ENCODE results near the gene PEAK3.

PEAK3 gene

DNA sequence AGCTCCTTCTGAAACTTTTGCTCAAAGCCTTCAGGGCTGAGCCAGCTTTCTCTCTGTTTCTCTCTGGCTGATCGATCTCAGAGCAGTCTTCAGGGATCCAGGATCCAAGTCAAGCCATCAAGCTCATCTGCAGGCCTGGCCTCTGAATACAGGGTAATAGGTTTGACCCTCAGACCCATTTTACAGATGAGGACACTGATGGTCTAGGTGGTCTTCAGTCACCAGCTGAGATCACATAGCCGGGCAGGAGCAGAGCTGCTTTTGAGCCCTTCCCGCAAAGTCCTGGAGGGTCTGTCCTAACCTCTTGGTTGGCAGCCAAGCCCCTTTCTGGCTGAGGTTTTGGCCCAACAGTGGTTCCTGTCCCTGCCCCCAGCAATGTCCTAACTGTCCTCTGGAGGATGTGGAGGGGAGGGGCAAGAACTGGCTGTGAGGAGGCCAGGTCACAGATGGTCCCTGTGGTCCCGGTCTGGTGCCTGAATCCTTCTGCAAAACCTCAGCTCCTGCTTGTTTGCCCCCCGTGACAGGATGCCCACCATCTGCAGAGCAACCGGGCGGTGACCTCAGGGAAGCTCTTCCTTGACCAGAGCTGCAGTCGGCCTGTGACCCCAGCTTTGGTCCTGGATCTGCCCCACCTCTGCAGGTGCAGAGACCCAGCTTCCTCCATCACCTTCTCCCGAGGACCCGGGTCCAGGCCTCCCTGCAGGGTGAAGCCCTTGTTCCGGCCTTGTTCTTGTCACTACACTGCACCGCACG lies 5.8 kb upstream of the PEAK3 start:
- Histone ChIP-seq H3K4me1 (ENCODE audit: control insufficient read depth, insufficient read depth, low read depth, low read length) (peaks cover 21% of the 10 kb centered on the region), H3K27me3 (ENCODE audit: control insufficient read depth in 1 of 2, insufficient read depth in 1 of 2, low read length in 2 of 2) (peaks cover 55 to 57% of the 10 kb centered on the region in 2 experiments), H3K23ac (ENCODE audit: low read length in 2 of 2) (no peak overlapping the region), H3K4me2 (ENCODE audit: low read length, poor library complexity, severe bottlenecking) (no peak overlapping the region), H3K79me1 (replicated peaks; ENCODE audit: low read length, poor library complexity, severe bottlenecking) (no peaks in the 10 kb centered on the region), H3K14ac (ENCODE audit: low read length in 2 of 2) (no peak overlapping the region), H2BK120ac (ENCODE audit: low read depth, low read length) (no peak overlapping the region), H2BK15ac (ENCODE audit: low read depth, poor library complexity, severe bottlenecking) (no peak overlapping the region), H3K18ac (ENCODE audit: low read depth in 1 of 2, low read length in 2 of 2) (no peak overlapping the region), H2AK5ac (ENCODE audit: low read length, severe bottlenecking) (no peak overlapping the region), H2BK5ac (ENCODE audit: low read depth, low read length, poor library complexity, severe bottlenecking) (no peak overlapping the region), H3K27ac (ENCODE audit: low read length, poor library complexity, severe bottlenecking) (no peak overlapping the region), H3K36me3 (ENCODE audit: control insufficient read depth in 1 of 2, insufficient read depth in 2 of 2, low read depth in 1 of 2, low read length in 2 of 2) (no peaks in the 10 kb centered on the region), H3K9me3 (ENCODE audit: control insufficient read depth, low read length) (no peaks in the 10 kb centered on the region), H2BK12ac (ENCODE audit: low read length in 2 of 2) (no peak overlapping the region), H4K91ac (ENCODE audit: low read length) (no peak overlapping the region), H2AFZ (ENCODE audit: low read depth, low read length) (no peak overlapping the region), H3K9ac (ENCODE audit: low read length) (no peak overlapping the region), H3K4ac (ENCODE audit: low read depth in 1 of 2, low read length in 2 of 2) (no peak overlapping the region), H4K8ac (ENCODE audit: low read length) (no peak overlapping the region), H3K4me3 (ENCODE audit: insufficient read depth in 1 of 2, low read depth in 1 of 2, low read length in 2 of 2) (no peak overlapping the region)
- 89% methylated on average over 13 of the region's 13 CpGs for WGBS
- DNase-seq: no peak

DNA sequence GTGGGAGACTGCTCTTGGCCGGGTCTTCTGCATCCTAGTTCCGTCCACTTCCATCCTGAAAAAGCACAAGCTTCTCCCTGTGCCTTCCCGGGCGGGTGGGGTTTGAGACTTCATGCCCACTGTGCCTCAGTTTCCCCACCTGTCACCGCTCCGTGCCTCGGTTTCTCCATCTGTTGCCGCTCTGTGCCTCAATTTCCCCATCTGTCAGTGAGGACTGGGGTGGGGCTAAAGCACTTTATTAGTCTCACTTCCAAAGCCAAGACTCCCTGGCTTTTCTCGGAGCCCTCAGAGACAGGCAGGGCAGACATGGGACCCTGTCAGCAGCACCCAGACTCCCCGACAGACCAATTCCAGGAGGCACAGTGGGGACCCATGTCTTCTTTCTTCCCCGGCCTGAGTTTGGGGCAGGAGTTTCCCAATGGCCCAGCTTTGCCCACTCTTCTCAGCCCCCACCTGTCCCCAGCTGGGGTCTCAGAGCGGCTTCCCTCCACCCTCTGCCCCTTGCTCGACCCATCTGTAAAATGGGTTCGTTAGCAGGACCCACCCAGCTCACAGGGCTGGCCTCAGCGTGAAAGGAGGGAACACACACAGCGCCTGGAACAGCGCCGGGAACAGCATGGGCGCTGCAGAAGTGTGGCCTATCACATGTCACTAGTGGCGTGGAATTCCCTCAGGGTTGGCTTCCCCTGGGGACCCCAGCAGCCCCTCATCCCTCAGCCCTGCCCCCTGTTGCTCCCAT lies 4.6 kb upstream of the PEAK3 start:
- Histone ChIP-seq H3K18ac (ENCODE audit: low read depth in 1 of 2, low read length in 2 of 2) (no peak overlapping the region), H2BK5ac (ENCODE audit: low read depth, low read length, poor library complexity, severe bottlenecking) (no peak overlapping the region), H2BK120ac (ENCODE audit: low read depth, low read length) (no peak overlapping the region), H3K4me3 (ENCODE audit: insufficient read depth in 1 of 2, low read depth in 1 of 2, low read length in 2 of 2) (no peak overlapping the region), H2AK5ac (ENCODE audit: low read length, severe bottlenecking) (no peak overlapping the region), H3K23ac (ENCODE audit: low read length in 2 of 2) (no peak overlapping the region), H3K14ac (ENCODE audit: low read length in 2 of 2) (no peak overlapping the region), H3K4me1 (ENCODE audit: control insufficient read depth, insufficient read depth, low read depth, low read length) (peaks cover 29% of the 10 kb centered on the region), H3K9ac (ENCODE audit: low read length) (no peak overlapping the region), H3K9me3 (ENCODE audit: control insufficient read depth, low read length) (no peaks in the 10 kb centered on the region), H2AFZ (ENCODE audit: low read depth, low read length) (no peak overlapping the region), H3K4ac (ENCODE audit: low read depth in 1 of 2, low read length in 2 of 2) (no peak overlapping the region), H4K91ac (ENCODE audit: low read length) (no peak overlapping the region), H3K36me3 (ENCODE audit: control insufficient read depth in 1 of 2, insufficient read depth in 2 of 2, low read depth in 1 of 2, low read length in 2 of 2) (no peaks in the 10 kb centered on the region), H3K4me2 (ENCODE audit: low read length, poor library complexity, severe bottlenecking) (no peak overlapping the region), H4K8ac (ENCODE audit: low read length) (no peak overlapping the region), H2BK15ac (ENCODE audit: low read depth, poor library complexity, severe bottlenecking) (no peak overlapping the region), H3K79me1 (replicated peaks; ENCODE audit: low read length, poor library complexity, severe bottlenecking) (no peaks in the 10 kb centered on the region), H3K27me3 (ENCODE audit: control insufficient read depth in 1 of 2, insufficient read depth in 1 of 2, low read length in 2 of 2) (peaks cover 47% of the 10 kb centered on the region in 2 experiments), H3K27ac (ENCODE audit: low read length, poor library complexity, severe bottlenecking) (no peak overlapping the region), H2BK12ac (ENCODE audit: low read length in 2 of 2) (no peak overlapping the region)
- DNase-seq: no peak
- WGBS: 88% methylated on average over 20 of the region's 20 CpGs

DNA sequence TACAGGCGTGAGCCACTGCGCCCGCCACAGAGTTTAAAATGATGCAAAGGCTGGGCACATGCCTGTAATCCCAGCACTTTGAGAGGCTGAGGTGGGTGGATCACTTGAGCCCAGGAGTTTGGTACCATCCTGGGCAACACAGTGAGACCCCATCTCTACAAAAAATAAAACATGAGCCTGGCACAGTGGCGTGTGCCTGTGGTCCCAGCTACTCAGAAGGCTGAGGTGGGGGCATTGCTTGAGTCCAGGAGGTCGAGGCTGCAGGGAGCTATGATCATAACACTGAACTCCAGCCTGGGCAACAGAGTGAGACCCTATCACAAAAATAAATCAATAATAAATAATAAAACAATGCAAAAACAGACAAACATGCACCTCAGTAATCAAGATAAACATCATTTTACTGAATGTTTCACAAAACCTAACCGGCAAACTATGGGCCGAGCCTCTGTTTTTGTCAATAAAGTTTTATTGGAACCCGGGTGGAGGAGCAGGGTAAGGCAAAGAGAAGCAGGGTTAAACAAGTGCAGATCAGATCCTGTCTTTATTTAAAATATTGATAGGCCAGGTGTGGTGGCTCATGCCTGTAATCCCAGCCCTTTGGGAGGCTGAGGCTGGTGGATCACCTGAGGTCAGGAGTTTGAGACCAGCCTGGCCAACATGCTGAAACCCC lies 2.0 kb upstream of the PEAK3 start:
- DNase-seq: no peak
- H3K9ac ChIP-seq (ENCODE audit: low read length): no peak overlapping the region
- 96% methylated on average over 8 of the region's 8 CpGs for WGBS

GRCh38 chr19:2282862-2283237 lies 875 bp upstream of the PEAK3 start:
- H3K18ac ChIP-seq (ENCODE audit: low read depth in 1 of 2, low read length in 2 of 2): no peak overlapping the region
- peaks cover 0 to 8% of the 10 kb centered on the region in 2 experiments for H3K36me3 ChIP-seq (ENCODE audit: control insufficient read depth in 1 of 2, insufficient read depth in 2 of 2, low read depth in 1 of 2, low read length in 2 of 2)
- no peak overlapping the region for H2AFZ ChIP-seq (ENCODE audit: low read depth, low read length)
- no peaks in the 10 kb centered on the region for H3K9me3 ChIP-seq (ENCODE audit: control insufficient read depth, low read length)
- H2AK5ac ChIP-seq (ENCODE audit: low read length, severe bottlenecking): no peak overlapping the region
- DNase-seq: no peak
- peaks cover 26% of the 10 kb centered on the region for H3K4me1 ChIP-seq (ENCODE audit: control insufficient read depth, insufficient read depth, low read depth, low read length)
- H2BK12ac ChIP-seq (ENCODE audit: low read length in 2 of 2): no peak overlapping the region
- no peak overlapping the region for H3K14ac ChIP-seq (ENCODE audit: low read length in 2 of 2)
- H3K23ac ChIP-seq (ENCODE audit: low read length in 2 of 2): no peak overlapping the region
- H3K4me3 ChIP-seq (ENCODE audit: insufficient read depth in 1 of 2, low read depth in 1 of 2, low read length in 2 of 2): no peak overlapping the region
- peak overlapping the region; percentile 29 for H2BK120ac ChIP-seq (ENCODE audit: low read depth, low read length)
- H3K4me2 ChIP-seq (ENCODE audit: low read length, poor library complexity, severe bottlenecking): no peak overlapping the region
- H3K79me1 ChIP-seq (replicated peaks; ENCODE audit: low read length, poor library complexity, severe bottlenecking): peaks cover 10% of the 10 kb centered on the region
- H4K8ac ChIP-seq (ENCODE audit: low read length): peak overlapping the region; percentile 41
- 79% methylated on average over 11 of the region's 11 CpGs for WGBS
- peak overlapping the region; percentile 29 for H3K9ac ChIP-seq (ENCODE audit: low read length)
- no peak overlapping the region for H4K91ac ChIP-seq (ENCODE audit: low read length)
- H2BK5ac ChIP-seq (ENCODE audit: low read depth, low read length, poor library complexity, severe bottlenecking): no peak overlapping the region
- H3K27me3 ChIP-seq (ENCODE audit: control insufficient read depth in 1 of 2, insufficient read depth in 1 of 2, low read length in 2 of 2): peaks cover 16 to 21% of the 10 kb centered on the region in 2 experiments
- H3K27ac ChIP-seq (ENCODE audit: low read length, poor library complexity, severe bottlenecking): no peak overlapping the region
- H2BK15ac ChIP-seq (ENCODE audit: low read depth, poor library complexity, severe bottlenecking): peak overlapping the region; percentile 91
- H3K4ac ChIP-seq (ENCODE audit: low read depth in 1 of 2, low read length in 2 of 2): no peak overlapping the region

More for the DNA sequence above, 2.0 kb upstream of the PEAK3 start:
- Histone ChIP-seq H2BK120ac (ENCODE audit: low read depth, low read length) (no peak overlapping the region), H3K79me1 (replicated peaks; ENCODE audit: low read length, poor library complexity, severe bottlenecking) (peaks cover 3% of the 10 kb centered on the region), H3K14ac (ENCODE audit: low read length in 2 of 2) (no peak overlapping the region), H4K8ac (ENCODE audit: low read length) (no peak overlapping the region), H2BK15ac (ENCODE audit: low read depth, poor library complexity, severe bottlenecking) (no peak overlapping the region), H3K27me3 (ENCODE audit: control insufficient read depth in 1 of 2, insufficient read depth in 1 of 2, low read length in 2 of 2) (peaks cover 23 to 32% of the 10 kb centered on the region in 2 experiments), H3K27ac (ENCODE audit: low read length, poor library complexity, severe bottlenecking) (no peak overlapping the region), H3K4me2 (ENCODE audit: low read length, poor library complexity, severe bottlenecking) (no peak overlapping the region), H2BK12ac (ENCODE audit: low read length in 2 of 2) (no peak overlapping the region), H3K4me3 (ENCODE audit: insufficient read depth in 1 of 2, low read depth in 1 of 2, low read length in 2 of 2) (no peak overlapping the region), H3K4ac (ENCODE audit: low read depth in 1 of 2, low read length in 2 of 2) (no peak overlapping the region), H2AFZ (ENCODE audit: low read depth, low read length) (no peak overlapping the region), H3K9me3 (ENCODE audit: control insufficient read depth, low read length) (no peaks in the 10 kb centered on the region), H4K91ac (ENCODE audit: low read length) (no peak overlapping the region), H2BK5ac (ENCODE audit: low read depth, low read length, poor library complexity, severe bottlenecking) (no peak overlapping the region), H3K4me1 (ENCODE audit: control insufficient read depth, insufficient read depth, low read depth, low read length) (peaks cover 20% of the 10 kb centered on the region), H3K23ac (ENCODE audit: low read length in 2 of 2) (no peak overlapping the region), H3K36me3 (ENCODE audit: control insufficient read depth in 1 of 2, insufficient read depth in 2 of 2, low read depth in 1 of 2, low read length in 2 of 2) (peaks cover 0 to 3% of the 10 kb centered on the region in 2 experiments), H3K18ac (ENCODE audit: low read depth in 1 of 2, low read length in 2 of 2) (no peak overlapping the region), H2AK5ac (ENCODE audit: low read length, severe bottlenecking) (no peak overlapping the region)

All from mesenchymal stem cell (in vitro differentiated cells and primary cell).